H9 (cell line): ENCODE results near the gene TMEM132D. TPM values are rescaled to one million over a fixed set of nuclear protein-coding genes. Genes with fewer than 3 reads are reported as not detected.

Source experiments
- DNase-seq: peaks from one replicate; pipeline ENCODE4 v3.0.0-alpha.2; 2017
- H2AFZ ChIP-seq: one replicate; pipeline ENCODE4 v1.6.1; 2013; ENCODE audit warnings: mild to moderate bottlenecking, low read length, control low read depth, moderate library complexity
- H2AK5ac ChIP-seq: 2 replicates; pipeline ENCODE4 v1.6.1; 2013; ENCODE audit warnings: low read length, control low read depth, mixed read lengths; ENCODE audit not compliant: insufficient read length
- H2BK120ac ChIP-seq: one replicate; pipeline ENCODE4 v1.6.1; 2013; ENCODE audit warnings: low read depth, mild to moderate bottlenecking, low read length, control low read depth, inconsistent platforms; ENCODE audit not compliant: poor library complexity, severe bottlenecking
- H2BK12ac ChIP-seq: 2 replicates; pipeline ENCODE4 v1.6.1; 2013; ENCODE audit warnings: low read length, control low read depth, mixed read lengths, low read depth; ENCODE audit not compliant: insufficient read length
- H2BK15ac ChIP-seq: 2 replicates; pipeline ENCODE4 v1.6.1; 2013; ENCODE audit warnings: low read depth, low read length, control low read depth
- H2BK20ac ChIP-seq: one replicate; pipeline ENCODE4 v1.6.1; 2013; ENCODE audit warnings: low read depth, mild to moderate bottlenecking, low read length, control low read depth, inconsistent platforms; ENCODE audit not compliant: poor library complexity, severe bottlenecking
- H2BK5ac ChIP-seq: 2 replicates; pipeline ENCODE4 v1.6.1; 2013; ENCODE audit warnings: low read length, control low read depth, mixed read lengths; ENCODE audit not compliant: insufficient read length
- H3K14ac ChIP-seq: 2 replicates; pipeline ENCODE4 v1.6.1; 2013; ENCODE audit warnings: low read length, control low read depth; ENCODE audit not compliant: insufficient read depth
- H3K18ac ChIP-seq: 2 replicates; pipeline ENCODE4 v1.6.1; 2013; ENCODE audit warnings: low read depth, mild to moderate bottlenecking, mixed read lengths, low read length, control low read depth; ENCODE audit not compliant: insufficient read length
- H3K23ac ChIP-seq: 2 replicates; pipeline ENCODE4 v1.6.1; 2013; ENCODE audit warnings: low read length, control low read depth, mixed read lengths, low read depth; ENCODE audit not compliant: insufficient read length
- H3K23me2 ChIP-seq: 2 replicates; pipeline ENCODE4 v1.6.1; 2013; ENCODE audit warnings: low read depth, mild to moderate bottlenecking, mixed read lengths, low read length, control low read depth; ENCODE audit not compliant: insufficient read length, poor library complexity, severe bottlenecking
- H3K27ac ChIP-seq: 2 replicates; pipeline ENCODE4 v1.5.1; 2013; ENCODE audit warnings: low read length, control low read depth, mixed read lengths, low read depth; ENCODE audit not compliant: insufficient read length
- H3K27me3 ChIP-seq: 2 replicates; pipeline ENCODE4 v1.6.1; 2013; ENCODE audit warnings: low read length, control low read depth, inconsistent platforms; ENCODE audit not compliant: insufficient read depth
- H3K4ac ChIP-seq: 2 replicates; pipeline ENCODE4 v1.6.1; 2013; ENCODE audit warnings: low read depth, mild to moderate bottlenecking, control low read depth, inconsistent platforms, low read length, moderate library complexity
- H3K4me1 ChIP-seq: 2 replicates; pipeline ENCODE4 v1.6.1; 2013; ENCODE audit warnings: low read length, control low read depth, inconsistent platforms; ENCODE audit not compliant: insufficient read depth
- H3K4me2 ChIP-seq: 2 replicates; pipeline ENCODE4 v1.6.1; 2013; ENCODE audit warnings: low read length, control low read depth, mixed read lengths; ENCODE audit not compliant: insufficient read length, insufficient read depth
- H3K56ac ChIP-seq: 2 replicates; pipeline ENCODE4 v1.6.1; 2013; ENCODE audit warnings: low read depth, mild to moderate bottlenecking, mixed read lengths, low read length, control low read depth; ENCODE audit not compliant: insufficient read length
- H3K79me1 ChIP-seq: 2 replicates; pipeline ENCODE4 v1.6.1; 2013; ENCODE audit warnings: low read depth, mild to moderate bottlenecking, moderate library complexity, low read length, control low read depth, inconsistent platforms; ENCODE audit not compliant: insufficient read depth, poor library complexity, severe bottlenecking
- H3K79me2 ChIP-seq: 2 replicates; pipeline ENCODE4 v1.6.1; 2013; ENCODE audit warnings: low read length, control low read depth, inconsistent platforms; ENCODE audit not compliant: insufficient read depth
- H3K9ac ChIP-seq: 2 replicates; pipeline ENCODE4 v1.6.1; 2013; ENCODE audit warnings: low read length, control low read depth, mixed read lengths; ENCODE audit not compliant: insufficient read length; ENCODE audit errors: extremely low read depth
- H3K9me3 ChIP-seq: one replicate; pipeline ENCODE4 v1.6.1; 2013; ENCODE audit warnings: low read depth, low read length, inconsistent platforms; ENCODE audit not compliant: control insufficient read depth
- H3T11ph ChIP-seq: one replicate; pipeline ENCODE4 v1.6.1; 2013; ENCODE audit warnings: mild to moderate bottlenecking, low read length, control low read depth, inconsistent platforms
- H4K20me1 ChIP-seq: one replicate; pipeline ENCODE4 v1.6.1; 2013; ENCODE audit not compliant: control insufficient read depth, insufficient read length, insufficient read depth
- H4K5ac ChIP-seq: 2 replicates; pipeline ENCODE4 v1.6.1; 2013; ENCODE audit warnings: low read depth, mild to moderate bottlenecking, mixed read lengths, low read length, control low read depth; ENCODE audit not compliant: insufficient read length
- H4K8ac ChIP-seq: replicated peaks from 2 replicates; pipeline ENCODE4 v1.6.1; 2013; ENCODE audit warnings: low read length, control low read depth, mixed read lengths, low read depth; ENCODE audit not compliant: insufficient read length
- H4K91ac ChIP-seq: 2 replicates; pipeline ENCODE4 v1.6.1; 2013; ENCODE audit warnings: low read depth, mild to moderate bottlenecking, moderate library complexity, mixed read lengths, low read length, control low read depth; ENCODE audit not compliant: insufficient read length
- H3K27ac Mint-ChIP-seq, 3 experiments: 2 replicates in 2 of 3; 3 replicates in 1 of 3; pipeline ENCODE4 v1.8.0; 2020 to 2021; ENCODE audit warnings: mixed read lengths in 3 of 3, mild to moderate bottlenecking in 1 of 3, moderate library complexity in 1 of 3
- H3K27me3 Mint-ChIP-seq: 2 replicates; pipeline ENCODE4 v1.8.0; 2021; ENCODE audit warnings: low read depth, mild to moderate bottlenecking, moderate library complexity, mixed read lengths
- H3K36me3 Mint-ChIP-seq, 3 experiments: 2 replicates in 2 of 3; 3 replicates in 1 of 3; pipeline ENCODE4 v1.8.0; 2020 to 2021; ENCODE audit warnings: low read depth in 3 of 3, mixed read lengths in 3 of 3; ENCODE audit not compliant: insufficient read depth in 1 of 3
- H3K4me1 Mint-ChIP-seq, 2 experiments: 2 replicates each; pipeline ENCODE4 v1.8.0; 2020; ENCODE audit warnings: mixed read lengths in 2 of 2
- H3K4me3 Mint-ChIP-seq, 2 experiments: 2 replicates in 1 of 2; 3 replicates in 1 of 2; pipeline ENCODE4 v1.8.0; 2020 to 2021; ENCODE audit warnings: mild to moderate bottlenecking in 2 of 2, mixed read lengths in 2 of 2, moderate library complexity in 1 of 2
- H3K9me3 Mint-ChIP-seq, 2 experiments: 2 replicates in 1 of 2; 3 replicates in 1 of 2; pipeline ENCODE4 v1.8.0; 2020; ENCODE audit warnings: mild to moderate bottlenecking in 2 of 2, mixed read lengths in 2 of 2, moderate library complexity in 1 of 2
- CTCF ChIP-seq: fragments of 200-600 bp; sonication (generic); conservative IDR thresholded peaks from 3 replicates; pipeline ENCODE4 v1.8.0; 2021; ENCODE audit warnings: antibody characterized with exemption, mild to moderate bottlenecking
- WGBS: extraction: QIAGEN DNeasy Blood & Tissue Kit; methylation state at CpG from one replicate; pipeline ENCODE4 v1.1.7; 2013; ENCODE audit warnings: missing lambda C conversion rate, low lambda C conversion rate, mixed read lengths; ENCODE audit not compliant: insufficient read length; ENCODE audit errors: extremely low coverage; 5-methylcytosine and 5-hydroxymethylcytosine counted together
- total RNA-seq: library from RNA; stranded (reverse); gene quantifications from 2 replicates; pipeline ENCODE4 v1.2.1, GENCODE V29; 2021

TMEM132D gene
- total RNA-seq, 1 experiment from 2014 or later, result 6.1 TPM

GRCh38 chr12:129494766-129495165, 409.1 kb downstream of the TMEM132D start:
- Histone ChIP-seq H3K14ac (no peak overlapping the region), H2BK20ac (no peak overlapping the region), H3K27ac (no peak overlapping the region), H3K79me2 (no peaks in the 10 kb centered on the region; the same call in 1 of the 2 replicates), H2AFZ (no peak overlapping the region), H3K9me3 (no peaks in the 10 kb centered on the region), H2AK5ac (no peak overlapping the region), H4K8ac (no peak overlapping the region), H4K91ac (no peak overlapping the region), H4K20me1 (no peaks in the 10 kb centered on the region), H3K4me1 (no peaks in the 10 kb centered on the region; the same call in 1 of the 2 replicates), H3K4me2 (no peak overlapping the region), H4K5ac (no peak overlapping the region), H2BK5ac (no peak overlapping the region), H3K9ac (no peak overlapping the region), H3K18ac (no peak overlapping the region), H3K56ac (no peak overlapping the region), H3K79me1 (no peaks in the 10 kb centered on the region), H2BK12ac (no peak overlapping the region), H3K23ac (no peak overlapping the region), H3K27me3 (no peaks in the 10 kb centered on the region), H3K4ac (no peak overlapping the region), H3T11ph (no peak overlapping the region), H2BK15ac (no peak overlapping the region), H3K23me2 (no peaks in the 10 kb centered on the region), H2BK120ac (no peak overlapping the region)
- Mint-ChIP-seq H3K36me3 (no peaks in the 10 kb centered on the region), H3K9me3 (no peaks in the 10 kb centered on the region), H3K27ac (no peak overlapping the region), H3K4me3 (no peak overlapping the region), H3K4me1 (peaks cover 28 to 36% of the 10 kb centered on the region in 2 experiments), H3K27me3 (no peaks in the 10 kb centered on the region)
- TF ChIP-seq CTCF, result no peak
- WGBS, result no CpG with 5 or more reads among the region's 2 CpGs
- DNase-seq, result no peak
